A673 (cell line): ENCODE results near the gene RUSF1. TPM values are rescaled to one million over a fixed set of nuclear protein-coding genes. Genes with fewer than 3 reads are reported as not detected.

Experiments
- BruUV-seq: library from RNA; stranded (reverse); fragments of 400-500 nt; replicated peaks from 2 replicates; lab custom pipeline; 2021; lab: Mats Ljungman, UMichigan
- CTCF ChIA-PET: fragments of 300-600 bp; sonication (Branson Sonifier 250); formaldehyde crosslinking; loops from one replicate; lab custom pipeline; 2022; ENCODE audit warnings: antibody characterized with exemption; lab: Charles Lee
- POLR2A ChIA-PET: fragments of 300-600 bp; sonication (Branson Sonifier 250); formaldehyde crosslinking; loops from one replicate; lab custom pipeline; 2022; ENCODE audit warnings: antibody characterized with exemption; ENCODE audit not compliant: low non-redundant PET; lab: Charles Lee
- DNase-seq: peaks from one replicate; pipeline ENCODE4 v3.0.0-alpha.2; 2015; ENCODE audit warnings: low spot score
- H3K27ac ChIP-seq: fragments of 200-600 bp; sonication (generic); 2 replicates; pipeline ENCODE4 v1.5.1; 2016; ENCODE audit warnings: mixed run types, low read depth, mild to moderate bottlenecking, mixed read lengths, antibody characterized with exemption, low read length; ENCODE audit not compliant: poor library complexity, severe bottlenecking
- H3K27me3 ChIP-seq: fragments of 200-600 bp; sonication (generic); replicated peaks from 2 replicates; pipeline ENCODE4 v1.6.1; 2017; ENCODE audit warnings: mixed run types, low read depth, mild to moderate bottlenecking, mixed read lengths, antibody characterized with exemption, low read length; ENCODE audit not compliant: insufficient read depth, poor library complexity
- H3K36me3 ChIP-seq: fragments of 200-600 bp; sonication (generic); 2 replicates; pipeline ENCODE4 v1.6.1; 2016; ENCODE audit warnings: mixed run types, mild to moderate bottlenecking, mixed read lengths, antibody characterized with exemption, low read length; ENCODE audit not compliant: insufficient read depth, poor library complexity, severe bottlenecking
- H3K4me1 ChIP-seq: fragments of 200-600 bp; sonication (generic); 2 replicates; pipeline ENCODE4 v1.6.1; 2017; ENCODE audit warnings: mixed run types, mild to moderate bottlenecking, mixed read lengths, antibody characterized with exemption, low read length; ENCODE audit not compliant: insufficient read depth, poor library complexity, severe bottlenecking
- H3K4me3 ChIP-seq: fragments of 200-600 bp; sonication (generic); 2 replicates; pipeline ENCODE4 v1.5.1; 2016; ENCODE audit warnings: low read depth, mixed run types, mild to moderate bottlenecking, mixed read lengths, low read length; ENCODE audit not compliant: poor library complexity, severe bottlenecking
- H3K9me3 ChIP-seq: fragments of 200-600 bp; sonication (generic); 2 replicates; pipeline ENCODE4 v1.6.1; 2016; ENCODE audit warnings: mixed run types, low read depth, mild to moderate bottlenecking, mixed read lengths, antibody characterized with exemption, low read length; ENCODE audit not compliant: poor library complexity, severe bottlenecking
- CTCF ChIP-seq: fragments of 300-800, 200-600 bp; sonication (generic); conservative IDR thresholded peaks from 2 replicates; pipeline ENCODE4 v1.5.1; 2017; ENCODE audit warnings: low read depth, mild to moderate bottlenecking, antibody characterized with exemption, low read length, moderate library complexity, mixed read lengths
- EZH2 ChIP-seq: fragments of 200-600 bp; sonication (generic); IDR thresholded peaks from 2 replicates; pipeline ENCODE4 v1.6.1; 2017; ENCODE audit warnings: borderline replicate concordance, low read depth, mild to moderate bottlenecking, mixed read lengths, antibody characterized with exemption, low read length; ENCODE audit not compliant: poor library complexity, severe bottlenecking
- intact Hi-C: fragments of 100-400 bp; cut with micrococcal nuclease; formaldehyde crosslinking; loops from one replicate; pipeline ENCODE4 v1.10.0; 2022; ENCODE audit not compliant: unreplicated experiment
- total RNA-seq: library from RNA; stranded (reverse); gene quantifications from 2 replicates; pipeline ENCODE4 v1.2.3, GENCODE V29; 2021

The RUSF1 gene
- total RNA-seq, 1 experiment from 2014 or later: 41.9 TPM

- no peaks in the 10 kb centered on the region for H3K9me3 ChIP-seq
- no peak overlapping the region for H3K27ac ChIP-seq
- no peak for DNase-seq
- intact Hi-C loops: no loop called here
- no TSS peak for BruUV-seq
- H3K36me3 ChIP-seq: no peaks in the 10 kb centered on the region
- H3K27me3 ChIP-seq: no peaks in the 10 kb centered on the region
- no peak overlapping the region for H3K4me3 ChIP-seq
- TF ChIP-seq CTCF (no peak), EZH2 (no peak)
- no peaks in the 10 kb centered on the region for H3K4me1 ChIP-seq
- CTCF ChIA-PET: no interaction called here
- POLR2A ChIA-PET: no interaction called here
Observed at GRCh38 chr16:31470615-31471014, 37.6 kb downstream of the RUSF1 start.

- BruUV-seq: no TSS peak
- intact Hi-C loops: no loop called here
- Histone ChIP-seq H3K4me1 (no peaks in the 10 kb centered on the region), H3K9me3 (no peaks in the 10 kb centered on the region), H3K4me3 (no peak overlapping the region), H3K27ac (no peak overlapping the region), H3K36me3 (no peaks in the 10 kb centered on the region), H3K27me3 (no peaks in the 10 kb centered on the region)
- ChIA-PET POLR2A (no interaction called here), CTCF (no interaction called here)
- DNase-seq: no peak
- TF ChIP-seq CTCF: no peak
- TF ChIP-seq EZH2: no peak
Observed at GRCh38 chr16:31467858-31468257, 40.3 kb downstream of the RUSF1 start.

- intact Hi-C loops: no loop called here
- no peak for DNase-seq
- no peaks in the 10 kb centered on the region for H3K4me1 ChIP-seq
- no peaks in the 10 kb centered on the region for H3K27me3 ChIP-seq
- H3K9me3 ChIP-seq: no peaks in the 10 kb centered on the region
- H3K4me3 ChIP-seq: no peak overlapping the region
- ChIA-PET CTCF (no interaction called here), POLR2A (no interaction called here)
- no peaks in the 10 kb centered on the region for H3K36me3 ChIP-seq
- TF ChIP-seq CTCF (no peak), EZH2 (no peak)
- no TSS peak for BruUV-seq
- no peak overlapping the region for H3K27ac ChIP-seq
Observed at GRCh38 chr16:31467151-31467773, 40.9 kb downstream of the RUSF1 start.
